HCT116 (cell line): Measurements from ENCODE around the gene SF3B6. TPM values are rescaled to one million over a fixed set of nuclear protein-coding genes. Genes with fewer than 3 reads are reported as not detected.

ENCODE experiments used
- ATAC-seq: fragments of 200-7000 bp; cut with Tn5 transposase; 2 replicates; pipeline ENCODE4 v1.9.1; 2020; ENCODE audit warnings: mild to moderate bottlenecking, moderate library complexity
- BruUV-seq: library from RNA; stranded (reverse); fragments of 400-500 nt; replicated peaks from 2 replicates; lab custom pipeline; 2021; lab: Mats Ljungman, UMichigan
- CTCF ChIA-PET: fragments of 300-600 bp; sonication (Branson Sonifier 250); formaldehyde crosslinking; loops from one replicate; lab custom pipeline; 2021; ENCODE audit warnings: antibody characterized with exemption; lab: Charles Lee
- POLR2A ChIA-PET: fragments of 300-600, 350-600 bp; sonication (Branson Sonifier 250); formaldehyde crosslinking; loops from one replicate; lab custom pipeline; 2021; ENCODE audit warnings: antibody characterized with exemption; lab: Charles Lee
- RAD21 ChIA-PET, 2 experiments: fragments of 300-600 bp; sonication (Branson Sonifier 250); formaldehyde crosslinking; loops; one replicate each; lab custom pipeline; 2023; ENCODE audit warnings: low total read pairs in 2 of 2; ENCODE audit not compliant: uncharacterized antibody in 2 of 2, unreplicated experiment in 2 of 2, low non-redundant PET in 1 of 2; lab: Charles Lee
- DNase-seq: peaks from one replicate; pipeline ENCODE4 v3.0.0-alpha.2; 2010; ENCODE audit warnings: low read depth, low spot score
- H2AFZ ChIP-seq: fragments of 200-600 bp; shearing (Covaris generic), sonication (generic); 2 replicates; pipeline ENCODE4 v1.6.1; 2017; ENCODE audit warnings: low read depth, mixed run types, mixed read lengths, antibody characterized with exemption, low read length; ENCODE audit not compliant: poor library complexity, severe bottlenecking
- H3K27ac ChIP-seq: 2 replicates; pipeline ENCODE4 v1.5.1; 2012; ENCODE audit warnings: low read depth, low read length
- H3K27me3 ChIP-seq: fragments of 200-600 bp; sonication (generic); 2 replicates; pipeline ENCODE4 v1.6.1; 2016; ENCODE audit warnings: mixed run types, low read length, mixed read lengths; ENCODE audit not compliant: insufficient read depth
- H3K36me3 ChIP-seq, 2 experiments: fragments of 200-500 bp in 1 of 2; fragments of 200-600 bp in 1 of 2; sonication (Bioruptor generic) in 1 of 2; sonication (generic) in 1 of 2; 2 replicates each; pipeline versions ENCODE4 v1.5.1 to v1.6.1; 2014 to 2016; ENCODE audit warnings: low read length in 2 of 2, inconsistent platforms in 1 of 2, mixed read lengths in 1 of 2, mixed run types in 1 of 2; ENCODE audit not compliant: insufficient read depth in 2 of 2, control insufficient read depth in 1 of 2
- H3K4me1 ChIP-seq, 2 experiments: fragments of 200-600 bp in 1 of 2; sonication (generic) in 1 of 2; 2 replicates each; pipeline versions ENCODE4 v1.5.1 to v1.6.1; 2012 to 2017; ENCODE audit warnings: low read length in 2 of 2, inconsistent platforms in 1 of 2, mild to moderate bottlenecking in 1 of 2, mixed read lengths in 1 of 2, mixed run types in 1 of 2, moderate library complexity in 1 of 2; ENCODE audit not compliant: insufficient read depth in 2 of 2, control insufficient read depth in 1 of 2
- H3K4me2 ChIP-seq: fragments of 200-600 bp; sonication (generic); 2 replicates; pipeline ENCODE4 v1.6.1; 2017; ENCODE audit warnings: mixed run types, low read length, mixed read lengths
- H3K4me3 ChIP-seq, 2 experiments: fragments of 200-600 bp in 1 of 2; sonication (generic) in 1 of 2; replicated peaks in 1 of 2; 2 replicates each; pipeline ENCODE4 v1.5.1; 2011 to 2016; ENCODE audit warnings: low read length in 2 of 2, control low read depth in 1 of 2, low read depth in 1 of 2, mild to moderate bottlenecking in 1 of 2, mixed read lengths in 1 of 2, mixed run types in 1 of 2
- H3K79me2 ChIP-seq: fragments of 200-600 bp; sonication (generic); 2 replicates; pipeline ENCODE4 v1.6.1; 2017; ENCODE audit warnings: mild to moderate bottlenecking, mixed run types, low read length, moderate library complexity, mixed read lengths; ENCODE audit not compliant: insufficient read depth
- H3K9ac ChIP-seq: fragments of 200-600 bp; sonication (generic); 2 replicates; pipeline ENCODE4 v1.6.1; 2016; ENCODE audit warnings: low read length, mixed read lengths
- H3K9me2 ChIP-seq: fragments of 200-600 bp; sonication (generic), shearing (Covaris generic); 2 replicates; pipeline ENCODE4 v1.6.1; 2017; ENCODE audit warnings: mixed run types, mild to moderate bottlenecking, moderate library complexity; ENCODE audit not compliant: insufficient read depth
- H3K9me3 ChIP-seq, 2 experiments: fragments of 200-500 bp in 1 of 2; fragments of 200-600 bp in 1 of 2; sonication (Bioruptor generic) in 1 of 2; sonication (generic) in 1 of 2; 2 replicates each; pipeline ENCODE4 v1.6.1; 2014 to 2017; ENCODE audit warnings: low read length in 2 of 2, mixed read lengths in 2 of 2, inconsistent platforms in 1 of 2, low read depth in 1 of 2, mild to moderate bottlenecking in 1 of 2, mixed run types in 1 of 2, moderate library complexity in 1 of 2; ENCODE audit not compliant: control insufficient read depth in 1 of 2, insufficient read depth in 1 of 2
- H4K20me1 ChIP-seq: fragments of 200-600 bp; sonication (generic), shearing (Covaris generic); 2 replicates; pipeline ENCODE4 v1.6.1; 2017; ENCODE audit warnings: mixed run types, mild to moderate bottlenecking, moderate library complexity; ENCODE audit not compliant: insufficient read depth
- CTCF ChIP-seq, 3 experiments: fragments of 200-600 bp in 1 of 3; sonication (generic) in 1 of 3; IDR thresholded peaks in 2 of 3; conservative IDR thresholded peaks in 1 of 3; 2 replicates each; pipeline ENCODE4 v1.5.1; 2012 to 2017; ENCODE audit warnings: low read depth in 2 of 3, low read length in 2 of 3, antibody characterized with exemption in 1 of 3, borderline replicate concordance in 1 of 3, control low read depth in 1 of 3, mild to moderate bottlenecking in 1 of 3, mixed read lengths in 1 of 3, mixed run types in 1 of 3, moderate library complexity in 1 of 3; ENCODE audit not compliant: insufficient read depth in 1 of 3
- EZH2 ChIP-seq: fragments of 200-600 bp; sonication (generic); IDR thresholded peaks from 2 replicates; pipeline ENCODE4 v1.6.1; 2017; ENCODE audit warnings: antibody characterized with exemption, mixed run types
- FOSL1 ChIP-seq: IDR thresholded peaks from 2 replicates; pipeline ENCODE4 v1.6.1; 2012; ENCODE audit warnings: low read depth
- MAX ChIP-seq: IDR thresholded peaks from 2 replicates; pipeline ENCODE4 v1.6.1; 2012
- RAD21 ChIP-seq: IDR thresholded peaks from 2 replicates; pipeline ENCODE4 v1.6.1; 2012; ENCODE audit warnings: low read depth, mild to moderate bottlenecking
- SRF ChIP-seq: IDR thresholded peaks from 2 replicates; pipeline ENCODE4 v1.6.1; 2012; ENCODE audit warnings: low read depth
- YY1 ChIP-seq: IDR thresholded peaks from 2 replicates; pipeline ENCODE4 v1.6.1; 2011; ENCODE audit warnings: low read length, low read depth, moderate library complexity, mild to moderate bottlenecking; ENCODE audit not compliant: insufficient replicate concordance; ENCODE audit errors: extremely low read depth
- intact Hi-C: fragments of 100-400 bp; cut with micrococcal nuclease; formaldehyde crosslinking; loops from 2 replicates; pipeline ENCODE4 v1.10.0; 2022
- total RNA-seq: library from RNA; stranded (reverse); gene quantifications from one replicate; pipeline ENCODE4 v1.2.1, GENCODE V29; 2021; ENCODE audit not compliant: unreplicated experiment

The SF3B6 gene
- total RNA-seq, 1 experiment from 2014 or later, result 129 TPM

- Histone ChIP-seq H3K27me3 (no peaks in the 10 kb centered on the region), H3K9ac (no peak overlapping the region), H3K9me3 (no peaks in the 10 kb centered on the region), H2AFZ (no peak overlapping the region), H3K4me2 (no peak overlapping the region), H4K20me1 (no peaks in the 10 kb centered on the region), H3K79me2 (no peaks in the 10 kb centered on the region), H3K4me1 (peaks cover 0 to 5% of the 10 kb centered on the region in 2 experiments; a peak in 1 of 4 replicates), H3K9me2 (no peaks in the 10 kb centered on the region), H3K36me3 (no peaks in the 10 kb centered on the region), H3K27ac (no peak overlapping the region), H3K4me3 (no peak overlapping the region)
- BruUV-seq, result no TSS peak
- ATAC-seq (peak; percentile 85), DNase-seq (no peak)
- CTCF ChIA-PET, result no interaction called here
- RAD21 ChIA-PET, result no interaction called here
- intact Hi-C loops, result no loop called here
- POLR2A ChIA-PET, result interaction anchor here (0.7 kb wide), 1 partner anchor 26 kb away, joined by 3 read pairs; the partner anchor contains the start of gene WDCP
- TF ChIP-seq EZH2 (no peak), CTCF (IDR thresholded peaks at IDR 0.05 in 2 of 3, conservative IDR thresholded peaks at IDR 0.05 in 1 of 3; ENCODE audit: borderline replicate concordance in 1 of 3, insufficient read depth in 1 of 3, low read depth in 2 of 3, low read length in 2 of 3) (peak; percentile 49 to 57 (median 56); a peak in 5 of 6 replicates), RAD21 (peak; percentile 71), MAX (no peak; the same call in 1 of the 2 replicates), FOSL1 (no peak), YY1 (no peak), SRF (no peak)
Observed at GRCh38 chr2:24021122-24021998, 54.8 kb downstream of the SF3B6 start.
